GM18505 (cell line): ENCODE data around the gene UBXN1.
"Not testable (repeated sequence)": the region's sequence is repeated elsewhere in the genome, so short reads cannot be mapped to it uniquely, and the experiment has no call there.

Experiments used
- ATAC-seq: cut with Tn5 transposase; IDR thresholded peaks from one replicate; pipeline ENCODE4 v1.9.1; 2021; ENCODE audit not compliant: unreplicated experiment
- POLR2A ChIP-seq: IDR thresholded peaks from 4 replicates; pipeline ENCODE4 v1.6.1; 2011; ENCODE audit warnings: borderline replicate concordance; ENCODE audit not compliant: insufficient read depth, insufficient read length; ENCODE audit errors: extremely low read depth

Gene UBXN1

DNA sequence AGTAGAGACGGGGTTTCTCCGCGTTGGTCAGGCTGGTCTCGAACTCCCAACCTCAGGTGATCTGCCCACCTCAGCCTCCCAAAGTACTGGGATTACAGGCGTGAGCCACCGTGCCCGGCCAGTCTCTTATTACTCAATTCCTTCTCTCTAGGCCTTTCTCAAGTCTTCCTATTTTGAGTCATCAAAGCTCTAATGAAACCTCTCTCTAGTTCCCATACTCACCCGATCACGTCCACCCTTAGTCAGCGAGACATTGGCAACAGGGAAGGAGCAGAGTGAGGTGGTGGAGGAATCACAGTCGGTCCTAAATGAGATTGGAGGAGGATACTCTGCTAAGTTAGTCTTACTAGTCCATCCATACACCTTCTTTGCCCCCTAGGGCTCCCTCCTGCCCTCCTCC is 23.4 kb upstream of the UBXN1 start:
- no peak for TF ChIP-seq POLR2A
- ATAC-seq, result no peak

DNA sequence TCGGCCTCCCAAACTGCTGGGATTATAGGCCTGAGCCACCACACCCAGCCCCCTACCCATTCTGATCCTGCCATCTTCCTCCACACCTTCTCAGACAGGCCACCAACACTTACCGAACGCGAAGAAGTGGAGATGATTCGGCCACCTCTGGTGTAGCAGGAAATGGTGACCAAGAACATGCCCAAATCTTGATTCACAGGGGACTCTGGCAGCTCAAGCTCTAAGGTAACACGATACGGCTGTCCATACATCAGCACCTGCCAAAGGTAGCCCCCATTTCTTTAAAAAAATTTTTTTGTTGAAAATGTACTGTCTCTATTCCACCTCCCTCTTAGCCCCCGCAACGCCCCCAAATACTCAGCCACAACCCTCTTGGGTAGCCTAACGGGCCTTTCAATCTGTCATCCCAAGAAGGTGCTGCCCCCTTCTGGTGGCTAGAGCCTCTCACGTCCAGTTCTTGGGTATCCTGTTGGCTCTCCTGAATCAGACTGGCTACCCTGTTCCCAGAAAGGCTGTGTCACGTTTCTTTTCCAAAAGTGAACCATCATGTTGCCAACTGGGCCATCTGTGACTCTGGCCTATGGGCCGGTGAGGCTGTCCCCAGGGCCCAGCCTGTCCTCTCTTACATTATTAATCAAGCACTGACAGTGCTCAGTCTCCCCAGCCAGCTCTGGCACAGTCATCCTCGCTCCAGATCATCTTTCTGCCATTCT is 15.7 kb upstream of the UBXN1 start:
- no peak for TF ChIP-seq POLR2A
- ATAC-seq, result no peak

DNA sequence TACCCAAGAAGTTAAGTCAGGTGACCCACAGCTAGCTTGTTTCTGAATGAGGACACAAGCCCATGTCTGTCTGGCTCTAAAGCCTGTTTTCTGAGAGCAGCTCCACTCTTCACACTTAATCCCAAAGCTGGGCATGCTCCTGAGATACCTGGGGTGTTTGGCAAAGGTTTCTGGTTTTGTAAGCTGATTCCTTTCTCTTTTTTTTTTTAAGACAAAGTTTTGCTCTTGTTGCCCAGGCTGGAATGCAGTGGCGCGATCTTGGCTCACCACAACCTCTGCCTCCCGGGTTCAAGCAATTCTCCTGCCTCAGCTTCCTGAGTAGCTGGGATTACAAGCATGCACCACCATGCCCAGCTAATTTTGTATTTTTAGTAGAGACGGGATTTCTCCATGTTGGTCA is 14.8 kb upstream of the UBXN1 start:
- ATAC-seq, result not testable (repeated sequence)

DNA sequence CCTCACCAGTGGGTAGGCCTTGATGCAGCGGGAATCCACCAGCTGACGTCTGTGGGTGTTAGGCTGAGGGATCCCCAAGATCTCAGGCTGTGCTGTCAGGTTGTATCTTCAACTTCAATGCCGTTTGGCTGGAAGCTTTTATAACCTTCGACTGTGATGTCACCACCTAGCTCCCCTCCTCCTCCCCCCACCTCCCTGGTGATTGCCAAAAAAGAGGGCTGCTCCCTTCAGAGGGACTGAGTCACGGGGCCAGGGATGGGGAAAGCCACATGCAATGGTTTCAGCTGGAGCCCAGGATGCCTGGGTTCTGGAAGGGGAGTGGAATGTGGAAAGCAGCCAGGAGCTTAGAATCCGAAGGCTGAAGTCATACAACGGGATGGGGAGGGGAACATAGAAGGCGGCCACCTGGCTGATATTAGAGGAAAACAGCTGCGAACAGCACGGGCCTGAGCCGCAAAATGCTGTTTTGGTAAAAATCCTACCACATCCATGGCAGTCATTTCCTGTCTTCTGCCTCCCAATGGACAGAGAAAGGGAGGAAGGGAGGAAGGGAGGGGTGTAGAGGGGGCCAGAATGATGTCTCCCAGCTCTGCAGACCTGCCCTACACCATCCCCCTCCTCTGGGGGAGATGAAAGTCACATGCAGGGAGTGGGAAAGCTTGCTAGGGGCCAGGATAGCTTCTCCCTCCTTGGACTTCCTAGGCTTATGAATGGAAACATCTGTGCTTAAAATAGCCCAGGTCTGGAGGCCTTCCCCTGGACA is 10.7 kb upstream of the UBXN1 start, which contains the start of gene LRRN4CL:
Gene LRRN4CL (minus strand): TSS at position 110 of the 763 bp plus-strand sequence. CDS start 1,022 bp downstream, outside the sequence.
- TF ChIP-seq POLR2A, result no peak
- ATAC-seq, result no peak

DNA sequence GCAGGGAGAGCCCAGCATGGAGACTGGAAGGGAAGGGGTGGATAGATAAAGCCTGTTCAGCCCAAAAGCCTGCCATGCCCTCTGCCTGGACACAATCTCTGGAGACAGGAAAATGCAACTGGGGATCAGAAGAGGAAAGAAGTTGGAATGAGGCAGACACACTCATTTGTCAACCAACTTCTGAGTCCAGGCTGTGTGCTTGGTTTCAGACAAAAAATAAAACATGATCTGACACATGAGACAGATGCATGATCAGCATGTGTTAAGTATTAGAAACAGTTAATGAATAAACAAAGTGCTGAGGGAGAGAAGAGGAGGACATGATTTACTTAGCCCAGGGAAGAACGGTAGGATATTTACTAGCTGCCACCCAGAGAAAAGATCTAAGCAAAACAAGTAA is 9.6 kb upstream of the UBXN1 start:
- ATAC-seq, result no peak
- TF ChIP-seq POLR2A, result no peak

DNA sequence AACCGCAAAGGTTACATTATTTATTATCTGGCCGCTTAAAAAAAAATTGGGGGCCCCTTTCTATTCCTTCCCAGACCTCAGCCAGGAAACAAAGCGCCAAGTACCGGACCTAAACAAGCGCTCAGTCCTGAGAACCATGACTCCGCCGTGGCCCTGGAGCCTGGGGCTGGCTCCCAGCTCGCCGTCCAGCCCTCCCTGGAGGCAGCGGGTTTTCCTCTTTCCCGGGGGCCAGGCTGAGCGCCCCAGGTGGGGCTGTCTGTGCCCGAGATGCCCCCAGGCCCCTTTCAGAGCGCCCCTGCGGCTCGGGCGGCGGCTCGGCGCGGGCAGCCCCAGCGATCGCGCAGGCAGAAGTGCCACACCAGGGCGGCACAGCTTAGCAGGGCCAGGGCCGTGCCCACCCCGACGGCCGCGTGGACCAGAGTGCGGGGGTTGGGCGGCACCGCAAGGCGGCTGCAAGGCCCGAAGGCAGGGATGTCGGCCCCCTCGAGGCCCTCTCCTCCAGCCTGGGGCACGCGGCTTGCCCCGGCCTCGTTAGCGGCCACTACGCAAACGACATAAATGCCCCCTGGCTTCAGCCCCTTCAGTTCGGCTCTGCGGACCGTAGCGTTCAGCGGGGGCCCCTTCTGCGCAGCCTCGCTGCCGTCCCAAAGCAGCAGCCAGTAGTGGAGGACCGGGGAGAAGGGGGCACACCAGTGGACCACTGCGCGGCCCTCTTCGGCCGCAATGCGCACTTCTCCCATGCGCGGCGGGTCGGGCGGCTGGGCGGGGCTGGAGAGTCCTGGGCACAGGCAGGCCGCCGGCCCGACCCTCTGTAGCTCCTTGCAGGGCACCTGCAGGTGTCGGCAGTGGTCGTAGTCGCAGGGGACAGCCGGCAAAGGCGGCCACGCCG is 8.9 kb upstream of the UBXN1 start:
- TF ChIP-seq POLR2A, result no peak
- no peak for ATAC-seq

DNA sequence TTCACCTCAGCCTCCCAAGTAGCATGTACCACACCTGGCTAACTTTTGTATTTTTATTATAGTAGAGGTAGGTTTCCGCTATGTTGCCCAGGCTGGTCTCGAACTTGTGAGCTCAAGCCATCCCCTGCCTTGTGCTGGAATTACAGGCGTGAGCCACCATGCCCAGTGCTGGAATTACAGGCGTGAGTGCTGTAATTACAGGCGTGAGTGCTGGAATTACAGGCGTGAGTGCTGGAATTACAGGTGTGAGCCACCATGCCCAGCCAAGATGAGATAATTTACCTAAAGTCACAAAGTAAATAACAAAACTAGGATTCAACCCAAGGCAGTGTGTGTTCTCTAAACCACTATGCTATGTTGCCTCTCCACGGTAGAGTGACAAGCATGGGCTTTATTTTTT is 3.6 kb upstream of the UBXN1 start:
- ATAC-seq, result no peak
- TF ChIP-seq POLR2A, result no peak

DNA sequence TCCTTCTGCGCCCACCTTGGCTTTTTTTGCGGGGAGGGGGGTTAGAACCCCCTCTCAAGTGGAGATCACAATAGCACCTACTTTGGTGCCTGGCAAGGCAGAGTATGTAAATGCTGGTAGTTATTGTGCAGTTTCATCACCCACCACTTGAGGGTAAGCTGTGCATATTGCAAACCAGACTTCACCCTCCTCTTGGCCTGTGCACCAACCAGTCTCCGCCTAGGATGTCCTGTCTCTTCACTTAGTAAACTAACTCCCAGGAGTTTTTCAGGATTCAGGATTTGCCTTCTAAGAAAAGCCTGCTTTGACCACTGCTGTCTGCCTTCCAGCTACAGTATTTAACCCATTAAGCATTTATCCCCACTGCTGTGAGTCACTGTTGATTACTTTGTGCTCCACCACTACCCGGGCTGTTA is 2.0 kb upstream of the UBXN1 start:
- ATAC-seq, result peak; percentile 50
- TF ChIP-seq POLR2A, result no peak

DNA sequence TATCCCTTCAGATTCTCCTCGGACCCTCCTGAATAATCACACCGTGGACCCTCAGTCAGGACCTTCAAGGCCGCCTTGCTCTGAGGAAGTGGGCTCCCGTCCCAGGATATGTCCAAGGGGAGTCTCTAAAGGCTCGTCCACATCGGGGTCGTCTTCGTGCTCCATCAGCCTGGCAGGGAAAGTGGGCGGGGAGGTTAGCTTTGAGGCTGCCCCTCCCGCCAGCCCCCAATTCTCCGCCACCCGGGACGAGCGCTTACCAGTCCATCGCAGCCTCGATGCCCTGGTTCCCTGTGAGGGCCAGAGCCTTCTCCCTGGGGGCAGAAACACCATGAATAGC is 472 bp downstream of the UBXN1 start:
- no peak for ATAC-seq
- TF ChIP-seq POLR2A, result no peak

DNA sequence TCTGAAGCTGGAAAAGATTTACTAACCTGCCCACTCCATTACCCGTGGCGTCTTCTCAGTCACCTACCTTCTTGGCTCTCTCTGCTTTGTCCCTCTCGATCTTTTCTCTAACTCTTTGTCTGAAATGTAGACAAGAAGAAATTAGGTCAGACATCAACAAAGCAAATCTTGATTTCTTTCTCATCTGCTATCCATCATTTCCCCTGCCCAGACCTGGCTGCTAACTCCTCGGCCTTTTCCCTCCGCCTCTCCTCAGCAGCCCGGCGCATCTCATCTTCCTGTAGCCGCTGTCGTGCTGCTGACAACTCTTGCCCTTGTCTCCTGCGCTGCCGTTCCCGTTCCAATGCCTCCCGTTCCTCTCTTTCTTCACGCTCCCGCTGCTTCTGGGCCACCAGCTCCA is 1.2 kb downstream of the UBXN1 start:
- no peak for ATAC-seq
- TF ChIP-seq POLR2A, result no peak

DNA sequence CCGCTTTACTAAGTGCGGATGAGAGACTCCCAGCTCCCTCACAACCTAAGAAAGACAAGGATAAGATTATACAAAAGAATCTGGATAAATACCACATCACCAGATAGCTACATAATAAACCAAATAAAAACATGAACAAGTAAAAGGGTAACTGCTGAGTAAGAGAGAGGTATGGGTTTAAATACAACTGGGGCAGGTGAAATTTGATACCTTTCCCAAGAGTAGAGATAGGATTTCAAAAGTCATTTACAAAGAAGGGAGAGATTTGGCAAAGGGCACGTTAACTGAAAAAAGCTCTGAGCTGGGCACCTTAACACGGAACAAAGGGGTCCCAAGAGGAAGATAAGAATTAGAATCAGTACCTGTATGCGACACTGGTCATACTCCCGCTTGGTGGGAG is 1.7 kb downstream of the UBXN1 start:
- TF ChIP-seq POLR2A, result no peak
- no peak for ATAC-seq

DNA sequence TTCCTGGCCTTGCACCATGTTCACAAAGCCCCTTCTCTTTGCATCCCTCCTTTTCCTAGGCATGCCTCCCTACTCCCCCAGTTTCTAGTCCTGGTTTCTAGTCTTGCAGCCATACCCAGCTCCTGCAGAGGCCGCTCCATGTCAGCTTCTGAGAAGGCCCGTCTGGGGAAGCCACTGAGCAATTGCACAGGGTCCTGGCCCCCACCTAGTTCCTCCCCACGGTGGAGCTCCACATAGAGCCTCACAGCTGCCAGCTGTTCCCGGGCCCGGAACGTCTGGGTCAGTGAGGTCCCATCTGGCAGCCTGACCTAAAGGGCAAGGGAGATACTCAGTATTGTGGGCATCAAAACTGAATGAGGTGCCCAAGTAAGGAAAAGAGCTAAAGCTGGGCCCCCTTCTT is 2.2 kb downstream of the UBXN1 start:
- TF ChIP-seq POLR2A, result peak; percentile 19
- ATAC-seq, result no peak

DNA sequence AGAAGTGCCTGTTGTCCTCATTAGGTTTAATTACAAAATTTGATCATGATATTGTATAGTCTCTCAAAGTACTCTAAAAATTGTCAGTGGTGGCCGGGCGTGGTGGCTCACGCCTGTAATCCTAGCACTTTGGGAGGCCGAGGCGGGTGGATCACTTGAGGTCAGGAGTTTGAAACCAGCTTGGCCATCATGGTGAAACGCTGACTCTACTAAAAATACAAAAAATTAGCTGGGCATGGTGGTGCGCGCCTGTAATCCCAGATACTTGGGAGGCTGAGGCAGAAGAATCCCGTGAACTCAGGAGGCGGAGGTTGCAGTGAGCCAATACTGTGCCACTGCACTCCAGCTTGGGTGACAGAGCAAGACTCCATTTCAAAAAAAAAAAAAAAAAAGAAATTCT is 3.5 kb downstream of the UBXN1 start:
- not testable (repeated sequence) for ATAC-seq

DNA sequence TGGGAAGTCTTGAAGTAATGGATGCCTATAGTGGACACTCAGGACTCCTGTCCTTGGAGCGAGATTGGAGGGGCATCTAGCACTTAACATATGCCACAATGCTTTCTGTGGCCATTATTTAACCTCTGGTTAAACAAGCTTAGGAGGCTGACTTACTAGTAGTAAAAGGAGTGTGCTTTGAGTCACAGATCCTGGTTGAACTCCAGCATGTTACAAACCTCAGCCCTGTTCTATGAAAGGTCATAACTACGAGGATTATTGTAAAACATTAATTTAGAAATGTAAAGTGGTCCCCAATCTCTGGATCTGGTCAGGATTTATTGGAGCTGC is 5.7 kb downstream of the UBXN1 start:
- no peak for ATAC-seq
- no peak for TF ChIP-seq POLR2A
